Testis (tissue), 2 donors: ENCODE data around the gene UGT2B17.

Experiments
- POLR2A ChIP-seq: fragments of 450-650 bp; IDR thresholded peaks from one replicate; pipeline ENCODE4 v1.6.1; 2017; ENCODE audit warnings: antibody characterized with exemption, mild to moderate bottlenecking, moderate library complexity
- TF ChIP-seq, protein P1 (sequence below), 3 experiments: fragments of 450-650 bp in 2 of 3; fragments of 200-600 bp in 1 of 3; sonication (generic) in 1 of 3; IDR thresholded peaks; one replicate each; pipeline ENCODE4 v1.5.1; 2016 to 2019; ENCODE audit warnings: antibody characterized with exemption in 3 of 3, mild to moderate bottlenecking in 2 of 3, moderate library complexity in 1 of 3

DNA sequence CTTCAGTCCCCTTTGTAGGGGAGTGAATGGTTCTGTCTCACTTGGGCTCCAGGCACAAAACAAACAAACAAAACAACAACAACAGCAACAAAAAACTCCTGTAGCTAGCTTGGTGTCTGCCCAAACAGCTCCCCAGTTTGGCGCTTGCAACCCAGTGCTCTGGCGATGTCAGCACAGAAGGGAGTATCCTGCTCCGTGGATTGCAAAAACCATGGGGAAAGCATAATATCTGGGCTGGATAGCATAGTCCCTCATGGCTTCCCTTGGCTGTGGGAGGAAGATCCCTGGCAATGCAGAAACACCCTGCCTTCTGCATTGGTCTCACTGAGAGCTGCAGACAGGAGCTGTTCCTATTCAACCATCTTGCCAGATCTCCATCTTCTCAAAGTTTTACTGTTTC lies 39.7 kb downstream of the UGT2B17 start:
- TF ChIP-seq POLR2A = no peak
- TF ChIP-seq, protein P1, sequence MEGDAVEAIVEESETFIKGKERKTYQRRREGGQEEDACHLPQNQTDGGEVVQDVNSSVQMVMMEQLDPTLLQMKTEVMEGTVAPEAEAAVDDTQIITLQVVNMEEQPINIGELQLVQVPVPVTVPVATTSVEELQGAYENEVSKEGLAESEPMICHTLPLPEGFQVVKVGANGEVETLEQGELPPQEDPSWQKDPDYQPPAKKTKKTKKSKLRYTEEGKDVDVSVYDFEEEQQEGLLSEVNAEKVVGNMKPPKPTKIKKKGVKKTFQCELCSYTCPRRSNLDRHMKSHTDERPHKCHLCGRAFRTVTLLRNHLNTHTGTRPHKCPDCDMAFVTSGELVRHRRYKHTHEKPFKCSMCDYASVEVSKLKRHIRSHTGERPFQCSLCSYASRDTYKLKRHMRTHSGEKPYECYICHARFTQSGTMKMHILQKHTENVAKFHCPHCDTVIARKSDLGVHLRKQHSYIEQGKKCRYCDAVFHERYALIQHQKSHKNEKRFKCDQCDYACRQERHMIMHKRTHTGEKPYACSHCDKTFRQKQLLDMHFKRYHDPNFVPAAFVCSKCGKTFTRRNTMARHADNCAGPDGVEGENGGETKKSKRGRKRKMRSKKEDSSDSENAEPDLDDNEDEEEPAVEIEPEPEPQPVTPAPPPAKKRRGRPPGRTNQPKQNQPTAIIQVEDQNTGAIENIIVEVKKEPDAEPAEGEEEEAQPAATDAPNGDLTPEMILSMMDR (IDR thresholded peaks at IDR 0.05) = no peak
